NCI-H446 treated with DMSO at 0.1 percent for 48 hours (cell line): ENCODE data around the gene CLK2.
A peak's percentile ranks its signal among the peaks of the same experiment; 100 is the strongest.

ENCODE experiments used
- DNase-seq: peaks from one replicate; lab custom pipeline; 2025; lab: John Stamatoyannopoulos, UW

CLK2 gene

GRCh38 chr1:155273343-155274245 is at the start of gene CLK2:
TSS of gene CLK2 (minus strand) at chr1:155273504. CDS start at chr1:155270977, 2,527 bp downstream.
- peak; percentile 98 for DNase-seq

- DNase-seq, result no peak
Observed at GRCh38 chr1:155322571-155322952, 49.3 kb upstream of the CLK2 start.

GRCh38 chr1:155321639-155322503 is 48.6 kb upstream of the CLK2 start:
- no peak for DNase-seq

GRCh38 chr1:155320661-155321617 is 47.6 kb upstream of the CLK2 start, which contains the start of gene RUSC1:
TSS of gene RUSC1 (plus strand) at chr1:155320894. CDS start at chr1:155321774, 880 bp downstream.
- DNase-seq, result no peak

- no peak for DNase-seq
Observed at GRCh38 chr1:155320252-155320651, 46.9 kb upstream of the CLK2 start.

GRCh38 chr1:155319536-155319935 is 46.2 kb upstream of the CLK2 start:
- no peak for DNase-seq

- DNase-seq, result no peak
Observed at GRCh38 chr1:155318082-155318481, 44.8 kb upstream of the CLK2 start.

- DNase-seq, result no peak
Observed at GRCh38 chr1:155316922-155317321, 43.6 kb upstream of the CLK2 start.

- no peak for DNase-seq
Observed at GRCh38 chr1:155313261-155313660, 40.0 kb upstream of the CLK2 start.

- no peak for DNase-seq
Observed at GRCh38 chr1:155309423-155310021, 36.2 kb upstream of the CLK2 start.

- peak; percentile 99 for DNase-seq
Observed at GRCh38 chr1:155308493-155309422, 35.5 kb upstream of the CLK2 start, which contains the start of gene FDPS. TSS of gene FDPS (plus strand) at chr1:155308866. CDS start at chr1:155309790, 924 bp downstream.

- no peak for DNase-seq
Observed at GRCh38 chr1:155307247-155307740, 34.0 kb upstream of the CLK2 start.

- no peak for DNase-seq
Observed at GRCh38 chr1:155305881-155306391, 32.6 kb upstream of the CLK2 start.

- DNase-seq, result no peak
Observed at GRCh38 chr1:155304558-155305063, 31.3 kb upstream of the CLK2 start.

- no peak for DNase-seq
Observed at GRCh38 chr1:155301342-155301841, 28.1 kb upstream of the CLK2 start, which contains the start of gene PKLR. TSS of gene PKLR (minus strand) at chr1:155301438. CDS start at chr1:155301395, 43 bp downstream.

GRCh38 chr1:155300553-155301329 is 27.4 kb upstream of the CLK2 start:
- DNase-seq, result no peak

- DNase-seq, result no peak
Observed at GRCh38 chr1:155300024-155300423, 26.7 kb upstream of the CLK2 start.

GRCh38 chr1:155297384-155297783 is 24.1 kb upstream of the CLK2 start:
- DNase-seq, result no peak
